Right atrium auricular region (tissue), 2 donors: Measurements from ENCODE around the gene LONP1. TPM values are rescaled to one million over a fixed set of nuclear protein-coding genes. Genes with fewer than 3 reads are reported as not detected.

Experiments
- DNase-seq: peaks from one replicate; pipeline ENCODE4 v3.0.0-alpha.2; 2019; ENCODE audit warnings: low spot score
- H3K27ac ChIP-seq, 2 donors: fragments of 200-600 bp; sonication (generic); 1 replicate in 1 of 2; 2 replicates in 1 of 2; pipeline ENCODE4 v1.5.1; 2016 to 2019
- H3K27me3 ChIP-seq, 2 donors: fragments of 200-600 bp; sonication (generic); one replicate each; pipeline versions ENCODE4 v1.5.1 to v1.6.0; 2017 to 2019
- H3K36me3 ChIP-seq: fragments of 200-600 bp; sonication (generic); one replicate; pipeline ENCODE4 v1.5.1; 2016
- H3K4me1 ChIP-seq, 2 donors: fragments of 200-600 bp; sonication (generic); one replicate each; pipeline versions ENCODE4 v1.5.1 to v1.6.0; 2017 to 2019
- H3K4me3 ChIP-seq, 2 donors: fragments of 200-600 bp; sonication (generic); 1 replicate in 1 of 2; 2 replicates in 1 of 2; pipeline ENCODE4 v1.5.1; 2017 to 2019; ENCODE audit warnings: mild to moderate bottlenecking in 1 of 2, moderate library complexity in 1 of 2
- H3K9me3 ChIP-seq, 2 donors: fragments of 200-600 bp; sonication (generic); one replicate each; pipeline ENCODE4 v1.5.1; 2019
- total RNA-seq, 2 donors: library from RNA; depleted of rRNA; stranded (reverse); fragments of >200 nt; gene quantifications; one replicate each; pipeline ENCODE4 v1.1.0, GENCODE V29; 2016
- TF ChIP-seq, protein P1 (sequence below), 2 donors: fragments of 200-600 bp; sonication (generic); IDR thresholded peaks; one replicate each; pipeline ENCODE4 v1.5.1; 2019; ENCODE audit warnings: antibody characterized with exemption in 2 of 2

Gene LONP1
- total RNA-seq, 2 donors from 2014 or later = 65.0 to 65.4 TPM

DNA sequence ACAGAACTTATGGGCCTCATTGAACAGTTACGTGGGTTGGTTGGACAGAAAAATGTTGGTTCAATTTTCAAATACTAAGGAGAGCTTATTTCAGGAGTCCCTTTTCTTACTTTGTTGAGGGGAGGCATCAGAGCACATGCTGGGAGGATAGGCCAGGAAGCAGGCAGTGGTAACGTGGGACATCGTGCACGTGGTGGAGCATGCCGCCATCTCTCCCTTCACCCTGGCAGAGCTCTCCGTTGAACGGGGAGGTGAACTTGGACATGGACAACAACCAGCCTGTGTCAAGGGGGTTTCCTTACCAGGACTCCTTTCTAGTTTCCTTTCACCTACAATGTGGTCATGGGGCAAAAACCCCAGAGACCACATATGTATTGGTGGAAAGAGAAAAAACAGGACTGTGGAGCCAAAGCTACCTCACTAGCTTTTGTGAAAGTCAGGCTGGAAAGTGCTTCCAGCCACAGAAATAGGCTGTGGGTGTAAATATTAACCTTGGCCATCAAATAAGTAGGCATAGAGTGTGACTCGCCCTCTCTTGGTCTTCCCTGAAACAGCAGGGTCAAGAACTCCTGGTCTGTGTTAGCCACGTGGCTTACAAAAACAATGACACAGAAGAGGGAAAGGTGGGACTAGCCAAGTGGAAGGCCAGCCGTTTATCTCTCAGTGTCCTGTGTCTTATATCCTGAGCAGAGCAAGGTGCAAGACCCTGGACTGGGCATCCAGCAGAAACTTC, 54.0 kb downstream of the LONP1 start:
- TF ChIP-seq, protein P1, sequence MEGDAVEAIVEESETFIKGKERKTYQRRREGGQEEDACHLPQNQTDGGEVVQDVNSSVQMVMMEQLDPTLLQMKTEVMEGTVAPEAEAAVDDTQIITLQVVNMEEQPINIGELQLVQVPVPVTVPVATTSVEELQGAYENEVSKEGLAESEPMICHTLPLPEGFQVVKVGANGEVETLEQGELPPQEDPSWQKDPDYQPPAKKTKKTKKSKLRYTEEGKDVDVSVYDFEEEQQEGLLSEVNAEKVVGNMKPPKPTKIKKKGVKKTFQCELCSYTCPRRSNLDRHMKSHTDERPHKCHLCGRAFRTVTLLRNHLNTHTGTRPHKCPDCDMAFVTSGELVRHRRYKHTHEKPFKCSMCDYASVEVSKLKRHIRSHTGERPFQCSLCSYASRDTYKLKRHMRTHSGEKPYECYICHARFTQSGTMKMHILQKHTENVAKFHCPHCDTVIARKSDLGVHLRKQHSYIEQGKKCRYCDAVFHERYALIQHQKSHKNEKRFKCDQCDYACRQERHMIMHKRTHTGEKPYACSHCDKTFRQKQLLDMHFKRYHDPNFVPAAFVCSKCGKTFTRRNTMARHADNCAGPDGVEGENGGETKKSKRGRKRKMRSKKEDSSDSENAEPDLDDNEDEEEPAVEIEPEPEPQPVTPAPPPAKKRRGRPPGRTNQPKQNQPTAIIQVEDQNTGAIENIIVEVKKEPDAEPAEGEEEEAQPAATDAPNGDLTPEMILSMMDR (IDR thresholded peaks at IDR 0.05) = no peak
- Histone ChIP-seq H3K36me3 (peaks cover 85% of the 10 kb centered on the region), H3K27ac (no peak overlapping the region), H3K4me1 (no peaks in the 10 kb centered on the region), H3K27me3 (no peaks in the 10 kb centered on the region), H3K9me3 (no peaks in the 10 kb centered on the region), H3K4me3 (no peak overlapping the region)
- no peak for DNase-seq

DNA sequence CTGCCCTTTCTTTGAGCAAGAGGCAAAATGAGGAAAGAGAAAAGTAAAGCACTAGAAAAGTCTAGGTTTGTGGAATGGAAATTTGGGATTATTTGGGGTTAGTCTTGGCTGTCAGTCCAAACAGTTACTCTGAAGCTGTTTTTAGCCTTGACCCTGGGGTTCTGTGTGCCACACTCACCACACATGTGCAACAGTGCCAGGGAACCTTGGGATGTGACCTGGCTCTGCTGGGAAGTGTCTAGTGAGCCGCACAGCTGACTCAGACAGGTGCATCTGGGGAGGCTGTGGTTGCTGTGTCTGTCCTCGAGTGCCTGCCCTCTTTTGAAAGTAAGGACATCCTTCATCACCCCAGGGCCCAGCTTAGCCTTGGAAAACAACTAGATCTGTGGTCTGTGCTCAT, 55.4 kb downstream of the LONP1 start:
- H3K27me3 ChIP-seq = no peaks in the 10 kb centered on the region
- DNase-seq = no peak
- H3K4me3 ChIP-seq = no peak overlapping the region
- H3K9me3 ChIP-seq = no peaks in the 10 kb centered on the region
- H3K36me3 ChIP-seq = peaks cover 95% of the 10 kb centered on the region
- no peak overlapping the region for H3K27ac ChIP-seq
- no peaks in the 10 kb centered on the region for H3K4me1 ChIP-seq
- TF ChIP-seq, protein P1 (IDR thresholded peaks at IDR 0.05) = no peak

DNA sequence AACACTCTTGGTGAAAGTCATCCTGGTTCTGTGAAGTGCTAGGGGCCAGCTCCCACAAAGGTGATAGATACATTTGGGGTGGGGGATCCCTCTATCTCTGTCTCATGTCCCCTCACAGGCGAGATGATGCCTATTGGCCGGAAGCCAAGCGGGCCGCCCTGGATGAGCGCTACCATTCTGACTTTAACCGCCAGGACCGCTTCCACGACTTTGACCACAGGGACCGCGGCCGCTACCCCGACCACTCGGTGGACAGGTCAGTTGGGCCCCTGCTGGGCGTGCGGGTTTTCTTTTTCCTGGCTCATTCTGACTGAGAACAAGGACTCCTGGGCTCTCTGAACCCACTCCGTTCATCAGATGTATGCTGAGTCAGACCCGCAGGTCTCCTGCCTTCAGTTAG, 56.0 kb downstream of the LONP1 start:
- Histone ChIP-seq H3K4me1 (no peaks in the 10 kb centered on the region), H3K36me3 (peaks cover 95% of the 10 kb centered on the region), H3K27me3 (no peaks in the 10 kb centered on the region), H3K9me3 (no peaks in the 10 kb centered on the region), H3K4me3 (no peak overlapping the region), H3K27ac (no peak overlapping the region)
- DNase-seq = no peak
- TF ChIP-seq, protein P1 (IDR thresholded peaks at IDR 0.05) = no peak

DNA sequence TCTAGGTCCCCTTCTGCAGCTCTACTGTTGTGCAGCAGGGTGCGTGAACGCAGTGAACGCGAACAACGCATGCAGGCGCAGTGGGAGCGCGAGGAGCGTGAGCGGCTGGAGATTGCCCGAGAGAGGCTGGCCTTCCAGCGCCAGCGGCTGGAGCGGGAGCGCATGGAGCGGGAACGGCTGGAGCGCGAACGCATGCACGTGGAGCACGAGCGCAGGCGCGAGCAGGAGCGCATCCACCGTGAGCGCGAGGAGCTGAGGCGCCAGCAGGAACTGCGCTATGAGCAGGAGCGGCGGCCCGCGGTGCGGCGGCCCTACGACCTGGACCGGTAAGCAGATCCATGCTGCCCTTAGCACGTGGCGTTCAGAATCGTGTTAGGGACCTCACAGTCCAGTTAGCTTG, 58.5 kb downstream of the LONP1 start:
- DNase-seq = no peak
- Histone ChIP-seq H3K9me3 (no peaks in the 10 kb centered on the region), H3K27me3 (no peaks in the 10 kb centered on the region), H3K36me3 (peaks cover 99% of the 10 kb centered on the region), H3K27ac (no peak overlapping the region), H3K4me1 (no peaks in the 10 kb centered on the region), H3K4me3 (no peak overlapping the region)
- TF ChIP-seq, protein P1 (IDR thresholded peaks at IDR 0.05) = no peak

DNA sequence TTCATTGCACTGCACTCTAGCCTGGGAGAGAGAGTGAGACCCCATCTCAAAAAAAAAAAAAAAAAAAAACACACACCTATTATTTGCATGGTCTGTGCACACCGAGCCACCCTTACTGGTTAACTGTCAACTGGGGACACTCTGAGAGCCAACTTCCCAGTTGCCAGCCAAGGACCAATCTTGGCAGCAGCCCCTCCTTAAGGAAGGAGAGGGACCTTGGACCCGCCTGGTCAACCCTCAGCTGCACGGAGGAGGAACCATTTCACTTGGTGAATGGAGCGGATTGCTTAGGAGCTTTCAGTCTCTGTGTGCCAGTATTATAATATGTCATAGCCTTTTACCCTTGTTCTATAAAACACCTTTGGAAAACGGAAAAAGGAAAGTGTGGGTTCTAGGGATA, 64.5 kb downstream of the LONP1 start:
- Histone ChIP-seq H3K27me3 (no peaks in the 10 kb centered on the region), H3K27ac (no peak overlapping the region), H3K4me1 (no peaks in the 10 kb centered on the region), H3K4me3 (no peak overlapping the region), H3K9me3 (no peaks in the 10 kb centered on the region), H3K36me3 (peaks cover 99% of the 10 kb centered on the region)
- TF ChIP-seq, protein P1 (IDR thresholded peaks at IDR 0.05) = no peak
- no peak for DNase-seq

DNA sequence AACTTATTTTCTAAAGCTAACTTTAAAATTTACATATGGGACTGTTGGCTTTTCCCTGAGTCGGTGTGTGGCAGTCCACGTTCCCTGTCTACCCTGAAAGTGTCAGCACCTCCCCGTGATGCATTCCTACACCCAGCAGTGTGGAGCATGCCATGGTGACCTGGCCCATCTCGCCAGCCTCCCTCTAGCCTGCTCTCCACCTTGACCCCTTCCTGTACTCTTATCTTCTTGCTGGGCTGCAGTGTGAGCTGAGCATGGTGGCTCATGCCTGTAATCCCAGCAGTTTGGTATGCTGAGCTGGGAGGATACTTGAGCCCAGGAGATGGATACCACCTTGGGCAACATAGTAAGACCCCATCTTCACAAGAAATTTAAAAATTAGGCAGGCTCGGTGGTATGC, 65.0 kb downstream of the LONP1 start:
- DNase-seq = no peak
- Histone ChIP-seq H3K4me3 (no peak overlapping the region), H3K9me3 (no peaks in the 10 kb centered on the region), H3K27ac (no peak overlapping the region), H3K27me3 (no peaks in the 10 kb centered on the region), H3K4me1 (no peaks in the 10 kb centered on the region), H3K36me3 (peaks cover 100% of the 10 kb centered on the region)
- TF ChIP-seq, protein P1 (IDR thresholded peaks at IDR 0.05) = no peak
